Transverse colon (tissue), 3 donors: ENCODE measurements around the gene PCDHA1.

Source experiments
- CTCF ChIP-seq, 5 experiments: fragments of 200-600 bp in 3 of 5; fragments of 450-650 bp in 2 of 5; sonication (generic) in 3 of 5; IDR thresholded peaks; 1 replicate in 2 of 5; 2 replicates in 3 of 5; pipeline ENCODE4 v1.5.1; 2016 to 2017; ENCODE audit warnings: antibody characterized with exemption in 5 of 5, inconsistent platforms in 3 of 5, mild to moderate bottlenecking in 2 of 5, moderate library complexity in 1 of 5
- EP300 ChIP-seq: sonication (generic); formaldehyde crosslinking; IDR thresholded peaks from one replicate; pipeline ENCODE4 v1.6.1; 2017; ENCODE audit warnings: antibody characterized with exemption, low read depth
- POLR2A ChIP-seq: fragments of 450-650 bp; IDR thresholded peaks from one replicate; pipeline ENCODE4 v1.6.1; 2016; ENCODE audit warnings: antibody characterized with exemption, mild to moderate bottlenecking, moderate library complexity

GRCh38 chr5:140916325-140916724, 130.4 kb downstream of the PCDHA1 start:
- TF ChIP-seq CTCF (IDR thresholded peaks at IDR 0.05) = no peak
- no peak for TF ChIP-seq POLR2A
- TF ChIP-seq EP300 = no peak
